Muscle of leg (tissue), 11 donors: ENCODE measurements around the gene FNDC11. TPM values are rescaled to one million over a fixed set of nuclear protein-coding genes. Genes with fewer than 3 reads are reported as not detected.
"Not testable (repeated sequence)": the region's sequence is repeated elsewhere in the genome, so short reads cannot be mapped to it uniquely, and the experiment has no call there.

Experiments
- DNase-seq: peaks from one replicate; pipeline ENCODE4 v3.0.0; 2013
- H3K27ac ChIP-seq: one replicate; pipeline ENCODE4 v1.5.1; 2013; ENCODE audit warnings: mild to moderate bottlenecking, low read length, control low read depth
- H3K27me3 ChIP-seq: one replicate; pipeline ENCODE4 v1.6.1; 2013; ENCODE audit warnings: low read length; ENCODE audit not compliant: control insufficient read depth, insufficient read depth
- H3K36me3 ChIP-seq: one replicate; pipeline ENCODE4 v1.6.1; 2013; ENCODE audit warnings: low read length; ENCODE audit not compliant: control insufficient read depth, insufficient read depth
- H3K4me1 ChIP-seq: one replicate; pipeline ENCODE4 v1.6.1; 2013; ENCODE audit warnings: low read length; ENCODE audit not compliant: control insufficient read depth, insufficient read depth
- H3K4me3 ChIP-seq: one replicate; pipeline ENCODE4 v1.5.1; 2013; ENCODE audit warnings: low read length, control low read depth
- H3K9me3 ChIP-seq: replicated peaks from 2 replicates; pipeline ENCODE4 v1.6.1; 2013; ENCODE audit warnings: low read depth, low read length; ENCODE audit not compliant: control insufficient read depth
- WGBS: methylation state at CpG from one replicate; pipeline ENCODE4 v1.1.5; 2013; ENCODE audit warnings: missing lambda C conversion rate; ENCODE audit not compliant: insufficient coverage; 5-methylcytosine and 5-hydroxymethylcytosine counted together
- polyA plus RNA-seq, 8 donors: library from polyadenylated mRNA; unstranded; fragments of 120-200 nt; gene quantifications; one replicate each; pipeline versions ENCODE4 v1.2.1 to v1.2.3, GENCODE V29; 2013; ENCODE audit warnings: inconsistent platforms in 1 of 8, low replicate concordance in 1 of 8; ENCODE audit not compliant: insufficient read length in 8 of 8, insufficient read depth in 1 of 8
- total RNA-seq: library from RNA; stranded (reverse); fragments of 120-200 nt; gene quantifications from one replicate; pipeline ENCODE4 v1.2.4, GENCODE V29; 2013

The FNDC11 gene
- total and polyA plus RNA-seq, 9 donors = 0.07 to 0.31 (median 0.13) TPM

DNA sequence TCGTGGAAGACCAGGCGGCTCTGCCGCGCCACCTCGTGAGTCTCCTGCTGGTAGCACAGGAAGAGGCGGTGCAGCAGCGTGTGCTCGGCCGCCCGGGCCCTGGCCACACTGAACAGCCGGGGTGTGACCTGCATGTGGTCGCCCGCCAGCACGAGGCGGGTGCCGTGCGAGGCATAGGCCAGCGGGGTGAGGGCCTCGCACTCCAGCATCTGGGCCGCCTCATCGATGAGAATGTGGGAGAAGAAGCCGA is 13.1 kb downstream of the FNDC11 start:
- H3K27me3 ChIP-seq = no peaks in the 10 kb centered on the region
- 90% methylated on average over 22 of the region's 22 CpGs for WGBS
- no peak for DNase-seq
- H3K4me1 ChIP-seq = peaks cover 18% of the 10 kb centered on the region
- no peak overlapping the region for H3K27ac ChIP-seq
- H3K4me3 ChIP-seq = no peak overlapping the region
- peaks cover 75% of the 10 kb centered on the region for H3K36me3 ChIP-seq
- H3K9me3 ChIP-seq = no peaks in the 10 kb centered on the region

DNA sequence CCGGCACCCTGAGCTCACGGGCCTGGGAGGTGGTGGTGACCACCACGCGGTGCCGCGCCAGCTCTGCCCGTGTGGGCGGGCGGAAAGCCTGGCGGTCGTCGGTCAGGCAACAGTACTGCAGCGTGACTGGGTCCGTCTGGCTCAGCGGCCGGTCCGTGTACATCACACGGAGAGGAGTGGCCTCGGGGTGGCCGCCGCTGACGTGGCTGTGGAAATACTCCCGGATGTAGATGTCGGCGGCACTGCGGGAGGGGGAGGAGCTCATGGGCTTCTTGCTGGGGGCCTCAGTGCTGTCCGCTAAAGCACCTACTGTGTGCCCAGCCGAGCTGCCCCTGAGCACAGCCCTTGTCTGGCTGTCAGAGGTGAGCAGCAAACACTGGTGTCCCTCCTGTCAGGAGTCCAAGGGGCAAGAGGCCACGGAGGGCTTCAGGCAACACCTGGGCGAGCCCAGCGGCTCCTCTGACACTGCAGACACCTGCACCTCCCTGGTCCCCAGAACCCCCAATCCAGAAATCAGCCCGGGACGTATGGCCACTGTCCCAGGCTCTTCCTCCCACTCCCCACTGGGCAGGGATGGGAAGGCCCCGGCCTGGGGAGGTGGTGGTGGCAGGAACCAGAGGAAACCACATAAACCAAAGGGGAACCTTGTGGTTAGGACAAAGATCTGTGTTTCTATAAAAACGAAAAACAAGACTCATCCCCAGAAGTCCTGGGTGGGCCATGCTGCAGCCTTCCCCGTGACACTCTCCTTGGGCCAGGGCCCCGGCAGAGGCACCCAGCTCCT is 13.6 kb downstream of the FNDC11 start:
- peaks cover 18% of the 10 kb centered on the region for H3K4me1 ChIP-seq
- DNase-seq = peak; percentile 51
- peaks cover 75% of the 10 kb centered on the region for H3K36me3 ChIP-seq
- WGBS = 85% methylated on average over 33 of the region's 37 CpGs
- H3K27ac ChIP-seq = no peak overlapping the region
- H3K4me3 ChIP-seq = no peak overlapping the region
- no peaks in the 10 kb centered on the region for H3K27me3 ChIP-seq
- H3K9me3 ChIP-seq = no peaks in the 10 kb centered on the region

DNA sequence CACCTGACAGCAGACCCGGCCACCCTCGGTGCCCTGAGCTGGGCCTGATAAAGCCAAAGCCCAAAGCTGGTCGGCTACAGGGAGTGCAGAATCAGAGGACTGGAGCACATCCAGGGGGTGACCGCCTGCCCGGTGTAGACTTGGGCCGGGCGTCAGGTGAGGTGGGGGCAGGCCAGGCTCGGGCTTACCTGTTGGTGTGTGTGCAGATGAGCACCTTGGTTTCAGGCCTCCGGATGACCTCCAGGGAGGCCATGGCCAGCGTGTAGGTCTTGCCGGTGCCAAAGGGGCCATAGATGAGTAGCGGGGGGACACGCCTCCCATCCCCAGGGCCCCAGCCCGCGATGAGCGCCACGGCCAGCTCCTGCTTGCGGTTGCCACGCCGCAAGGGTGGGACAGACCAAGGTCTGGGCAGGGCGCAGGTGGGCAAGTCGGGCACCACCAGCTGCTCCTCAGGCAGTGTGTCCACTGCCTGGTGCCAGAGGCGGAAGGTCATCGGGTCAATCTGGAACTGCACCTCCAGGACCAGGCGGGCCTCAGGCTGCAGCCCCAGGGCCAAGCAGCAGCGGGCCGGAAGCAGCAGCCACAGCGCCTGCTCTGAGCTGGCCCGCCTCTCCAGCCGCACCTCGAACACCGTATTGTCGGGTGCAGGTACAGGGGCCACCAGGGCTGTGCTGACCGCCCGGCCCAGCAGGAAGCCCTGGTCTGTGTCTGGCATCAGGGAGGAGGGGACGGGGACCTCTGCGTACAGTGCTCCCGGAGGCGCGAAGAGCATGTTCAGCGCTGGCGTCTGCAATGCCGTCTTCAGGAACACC is 14.4 kb downstream of the FNDC11 start:
- Histone ChIP-seq H3K27ac (no peak overlapping the region), H3K4me1 (peaks cover 25% of the 10 kb centered on the region), H3K27me3 (no peaks in the 10 kb centered on the region), H3K36me3 (peaks cover 72% of the 10 kb centered on the region), H3K9me3 (no peaks in the 10 kb centered on the region), H3K4me3 (no peak overlapping the region)
- DNase-seq = no peak
- 82% methylated on average over 38 of the region's 43 CpGs for WGBS

DNA sequence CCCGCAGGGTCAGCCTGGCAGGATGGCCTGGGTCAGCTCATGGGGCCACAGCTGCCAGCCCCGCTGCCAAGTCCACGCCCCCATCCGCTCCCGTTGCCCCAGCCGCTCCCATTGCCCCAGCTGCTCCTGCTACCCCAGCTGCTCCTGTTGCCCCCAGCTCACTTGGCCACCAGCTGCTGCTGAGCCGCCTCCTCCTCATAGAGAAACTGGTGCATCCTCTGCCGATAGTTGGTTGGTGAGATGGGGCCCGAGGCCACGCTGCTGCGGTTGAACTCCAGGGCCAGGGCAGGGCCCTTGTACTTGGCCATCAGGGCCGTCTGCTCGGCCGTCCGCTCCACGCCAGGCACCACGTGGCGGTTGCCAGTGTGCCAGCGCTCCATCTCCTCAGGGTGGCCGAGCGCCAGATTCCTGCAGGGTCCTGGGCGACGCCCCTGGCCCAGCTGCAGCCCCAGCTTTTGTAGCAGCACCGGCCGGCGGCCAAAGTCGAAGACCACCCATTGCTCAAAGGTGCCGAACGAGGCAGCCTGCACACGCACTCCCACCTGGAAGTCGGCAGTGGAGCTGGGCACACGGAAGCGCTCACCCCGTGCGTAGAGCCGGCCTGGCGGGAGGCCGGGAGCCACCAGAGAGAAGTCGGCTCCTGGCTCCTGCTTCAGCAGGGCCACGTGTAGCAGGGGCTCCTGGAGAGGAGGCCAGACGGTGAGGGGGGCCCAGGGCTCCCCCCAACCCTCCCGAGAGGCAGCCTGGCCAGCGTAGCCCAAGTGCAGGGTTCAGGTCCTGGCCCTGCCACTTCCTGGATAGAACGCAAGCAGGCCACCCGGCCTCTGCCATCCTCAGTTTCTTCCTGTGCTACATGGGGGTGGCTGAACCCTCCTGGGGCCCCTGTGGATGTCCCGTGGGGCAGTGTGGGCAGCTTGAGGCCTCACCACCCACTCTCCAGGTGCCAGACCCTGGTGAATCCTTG is 15.3 kb downstream of the FNDC11 start:
- Histone ChIP-seq H3K4me3 (no peak overlapping the region), H3K27me3 (no peaks in the 10 kb centered on the region), H3K27ac (no peak overlapping the region), H3K4me1 (peaks cover 30% of the 10 kb centered on the region), H3K36me3 (peaks cover 63% of the 10 kb centered on the region), H3K9me3 (no peaks in the 10 kb centered on the region)
- peak; percentile 51 for DNase-seq
- WGBS = 71% methylated on average over 43 of the region's 46 CpGs

DNA sequence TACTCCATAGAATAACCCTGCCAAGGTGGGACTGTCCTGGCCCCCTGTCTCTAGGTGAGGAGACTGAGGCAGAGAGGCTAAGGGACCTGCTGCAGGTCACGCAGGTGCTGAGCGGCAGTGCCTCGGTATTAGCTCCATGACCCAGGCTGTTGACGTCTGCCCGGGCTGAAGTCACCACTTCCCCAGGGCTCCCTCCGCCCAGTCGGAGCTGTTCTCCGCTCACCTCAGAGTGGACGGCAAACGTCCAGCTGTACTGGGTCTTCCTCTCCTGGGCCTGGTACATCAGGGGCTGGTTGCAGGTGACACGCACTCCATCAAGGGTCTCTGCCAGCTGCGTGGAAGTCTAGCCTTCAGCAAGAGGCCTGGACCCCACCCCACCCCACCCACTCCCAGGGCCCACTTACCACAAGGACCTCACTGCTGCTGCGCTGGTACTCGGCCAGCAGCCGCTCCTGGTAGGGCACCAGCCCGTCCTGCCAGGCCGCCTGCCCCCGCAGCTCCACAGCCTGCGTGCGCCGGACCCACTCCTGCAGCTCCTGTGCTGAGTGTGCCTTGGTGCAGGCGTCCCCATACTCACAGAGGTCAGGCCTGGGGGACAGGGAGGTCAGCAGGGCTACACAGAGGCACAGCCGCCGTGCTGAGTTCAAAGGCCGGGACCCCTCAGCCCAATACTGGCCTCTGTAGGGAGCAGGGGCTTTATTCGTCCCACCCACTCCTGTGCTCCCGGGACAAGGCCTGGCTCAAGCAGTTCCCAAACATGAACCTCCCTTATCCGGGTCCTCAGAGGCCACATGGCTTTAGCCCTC is 16.5 kb downstream of the FNDC11 start:
- Histone ChIP-seq H3K9me3 (no peaks in the 10 kb centered on the region), H3K36me3 (peaks cover 51% of the 10 kb centered on the region), H3K27ac (no peak overlapping the region), H3K4me1 (peaks cover 36% of the 10 kb centered on the region), H3K4me3 (no peak overlapping the region), H3K27me3 (peaks cover 3% of the 10 kb centered on the region)
- no peak for DNase-seq
- 78% methylated on average over 24 of the region's 28 CpGs for WGBS

- not testable (repeated sequence) for H3K27ac ChIP-seq, H3K4me3 ChIP-seq, DNase-seq, H3K9me3 ChIP-seq, H3K27me3 ChIP-seq
- 60% methylated on average over 1 of the region's 11 CpGs for WGBS
- Histone ChIP-seq H3K36me3 (peaks cover 46% of the 10 kb centered on the region), H3K4me1 (peaks cover 36% of the 10 kb centered on the region)
Measured at GRCh38 chr20:63571087-63571478, 17.1 kb downstream of the FNDC11 start.

DNA sequence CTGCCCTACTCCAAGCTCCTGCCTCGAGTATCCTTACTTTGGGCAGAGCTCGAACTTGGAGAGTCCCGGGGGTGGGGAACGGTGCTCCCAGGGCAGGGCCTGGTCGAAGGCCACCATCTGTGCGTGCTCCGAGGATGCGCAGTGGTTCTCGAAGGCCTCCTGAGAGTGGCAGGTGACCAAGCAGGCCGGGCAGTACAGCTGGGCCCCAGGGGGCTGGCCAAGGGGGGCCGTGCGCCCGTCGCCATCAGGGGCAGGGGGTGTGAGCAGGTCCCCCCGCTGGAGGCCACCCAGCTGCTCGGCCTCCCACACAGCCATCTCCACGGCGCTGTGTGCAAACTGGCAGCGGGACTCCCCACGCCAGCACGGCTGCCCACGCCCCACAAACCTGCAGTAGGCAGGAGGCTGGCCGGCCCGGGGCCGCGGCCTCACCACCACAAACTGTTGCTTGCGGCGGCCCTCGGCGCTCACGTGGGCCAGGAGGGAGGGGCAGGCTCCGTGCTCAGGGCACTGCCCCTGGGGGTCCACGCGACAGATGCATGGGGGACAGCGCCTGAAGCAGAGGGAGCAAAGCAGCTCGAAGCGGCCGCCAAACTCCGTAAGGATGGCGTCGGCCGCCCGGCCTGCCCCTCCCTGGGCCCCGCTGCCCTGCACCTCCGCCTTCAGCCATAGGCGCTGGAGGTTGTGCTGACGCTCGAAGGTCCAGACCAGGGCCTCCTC is 18.3 kb downstream of the FNDC11 start:
- peaks cover 38% of the 10 kb centered on the region for H3K4me1 ChIP-seq
- peaks cover 37% of the 10 kb centered on the region for H3K36me3 ChIP-seq
- DNase-seq = no peak
- no peak overlapping the region for H3K4me3 ChIP-seq
- H3K27me3 ChIP-seq = peaks cover 3% of the 10 kb centered on the region
- 85% methylated on average over 47 of the region's 48 CpGs for WGBS
- no peak overlapping the region for H3K27ac ChIP-seq
- H3K9me3 ChIP-seq = no peaks in the 10 kb centered on the region

DNA sequence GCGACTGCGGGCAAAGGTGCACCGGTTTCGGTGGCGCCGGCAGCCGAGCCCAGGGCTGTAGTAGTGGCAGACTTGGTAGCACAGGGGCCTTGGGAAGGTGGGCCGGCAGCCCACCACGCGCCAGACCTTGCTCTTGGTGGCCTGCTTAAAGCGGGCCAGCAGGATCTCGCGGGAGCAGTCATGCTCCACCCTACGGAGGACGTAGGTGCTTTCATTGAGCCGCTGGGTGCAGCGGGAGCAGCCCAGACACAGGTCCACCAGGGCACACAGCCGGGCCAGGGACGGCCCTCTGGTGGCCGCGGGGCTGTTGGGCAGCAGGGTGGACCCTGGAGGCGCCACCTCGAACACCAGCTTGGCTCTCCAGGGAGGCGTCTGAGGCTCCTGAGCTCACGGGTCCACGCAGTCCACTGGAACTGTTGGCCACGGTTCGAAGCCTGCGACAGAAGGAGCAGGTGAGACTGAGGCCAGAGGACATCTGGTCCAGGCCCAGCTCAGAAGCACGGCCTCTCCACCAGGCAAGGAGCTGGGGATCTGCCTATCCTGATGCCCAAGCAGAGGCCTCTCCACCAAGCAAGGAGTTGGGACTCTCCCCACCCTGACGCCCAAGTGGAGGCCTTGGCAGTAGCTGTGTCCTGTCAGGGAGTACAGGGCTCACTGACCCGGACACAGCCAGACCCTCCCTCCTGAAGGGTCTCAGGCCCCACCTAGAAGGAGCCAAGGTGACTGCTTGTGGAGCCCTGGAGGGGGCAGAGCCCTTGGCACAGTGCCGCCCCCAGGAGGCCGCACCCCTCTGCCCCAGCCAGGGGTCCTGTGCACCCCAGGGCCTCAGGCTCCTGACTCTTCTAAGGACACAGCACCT is 19.1 kb downstream of the FNDC11 start:
- no peaks in the 10 kb centered on the region for H3K9me3 ChIP-seq
- H3K36me3 ChIP-seq = peaks cover 29% of the 10 kb centered on the region
- DNase-seq = no peak
- WGBS = 86% methylated on average over 32 of the region's 34 CpGs
- H3K27ac ChIP-seq = peak overlapping the region; percentile 74
- H3K4me3 ChIP-seq = peak overlapping the region; percentile 82
- H3K4me1 ChIP-seq = peaks cover 40% of the 10 kb centered on the region
- peaks cover 3% of the 10 kb centered on the region for H3K27me3 ChIP-seq
